Naive B cell (primary cell): ENCODE results near the gene RAB8B. TPM values are rescaled to one million over a fixed set of nuclear protein-coding genes. Genes with fewer than 3 reads are reported as not detected.
A peak's percentile ranks its signal among the peaks of the same experiment; 100 is the strongest.
"Not testable (repeated sequence)": the region's sequence is repeated elsewhere in the genome, so short reads cannot be mapped to it uniquely, and the experiment has no call there.

Experiments
- ATAC-seq, 2 donors: fragments of 150-1000 bp; cut with Tn5 transposase; 2 replicates each; pipeline ENCODE4 v1.10.0; 2021; ENCODE audit warnings: low read depth in 2 of 2, mild to moderate bottlenecking in 2 of 2, moderate library complexity in 2 of 2
- DNase-seq: peaks from one replicate; pipeline ENCODE4 v3.0.0; 2022
- H3K27ac Mint-ChIP-seq, 6 donors: one replicate each; pipeline ENCODE4 v1.8.0; 2020 to 2022; ENCODE audit warnings: mild to moderate bottlenecking in 6 of 6, mixed read lengths in 6 of 6, moderate library complexity in 5 of 6, inconsistent platforms in 2 of 6
- H3K27me3 Mint-ChIP-seq, 3 donors: one replicate each; pipeline ENCODE4 v1.8.0; 2021 to 2022; ENCODE audit warnings: mixed read lengths in 3 of 3, mild to moderate bottlenecking in 1 of 3
- H3K36me3 Mint-ChIP-seq, 2 donors: one replicate each; pipeline ENCODE4 v1.8.0; 2020 to 2022; ENCODE audit warnings: mixed read lengths in 2 of 2, inconsistent platforms in 1 of 2, mild to moderate bottlenecking in 1 of 2
- H3K4me1 Mint-ChIP-seq, 3 donors: one replicate each; pipeline ENCODE4 v1.8.0; 2020 to 2022; ENCODE audit warnings: mixed read lengths in 3 of 3, inconsistent platforms in 1 of 3, mild to moderate bottlenecking in 1 of 3, moderate library complexity in 1 of 3
- H3K4me3 Mint-ChIP-seq, 8 donors: one replicate each; pipeline ENCODE4 v1.8.0; 2020 to 2022; ENCODE audit warnings: mild to moderate bottlenecking in 8 of 8, mixed read lengths in 8 of 8, moderate library complexity in 8 of 8, inconsistent platforms in 2 of 8
- H3K9me3 Mint-ChIP-seq, 7 donors: one replicate each; pipeline ENCODE4 v1.8.0; 2020 to 2022; ENCODE audit warnings: mixed read lengths in 7 of 7, mild to moderate bottlenecking in 5 of 7, inconsistent platforms in 2 of 7, moderate library complexity in 1 of 7
- polyA plus RNA-seq, 6 donors: library from polyadenylated mRNA; unstranded; fragments of 300-500 nt; fragmentation: Illumina TruSeq; gene quantifications; one replicate each; pipeline ENCODE4 v1.2.3, GENCODE V29; 2021; ENCODE audit warnings: low read depth in 6 of 6

The RAB8B gene
- polyA plus RNA-seq, 6 donors from 2014 or later, result 24.4 to 64.4 (median 58.6) TPM

GRCh38 chr15:63202861-63203260, 13.5 kb downstream of the RAB8B start:
- peak overlapping the region in 4 of 6 donors; percentile 58 to 82 (median 76) for H3K27ac Mint-ChIP-seq
- no peaks in the 10 kb centered on the region for H3K36me3 Mint-ChIP-seq
- no peak for ATAC-seq

GRCh38 chr15:63203451-63204090, 14.2 kb downstream of the RAB8B start:
- Mint-ChIP-seq H3K9me3 (no peaks in the 10 kb centered on the region), H3K4me1 (peaks cover 59 to 80% (median 79%) of the 10 kb centered on the region in 3 donors), H3K36me3 (peaks cover 0 to 4% of the 10 kb centered on the region in 2 donors), H3K27me3 (no peaks in the 10 kb centered on the region), H3K27ac (peak overlapping the region in 4 of 6 donors; percentile 4 to 80 (median 74)), H3K4me3 (peak overlapping the region in 5 of 8 donors; percentile 4 to 78 (median 25))
- DNase-seq (peak; percentile 53), ATAC-seq (peak; percentile 100)

More at GRCh38 chr15:63202861-63203260, 13.5 kb downstream of the RAB8B start:
- Mint-ChIP-seq H3K4me3 (peak overlapping the region in 3 of 8 donors; percentile 9 to 60 (median 10)), H3K4me1 (peaks cover 56 to 78% (median 77%) of the 10 kb centered on the region in 3 donors), H3K27me3 (no peaks in the 10 kb centered on the region), H3K9me3 (no peaks in the 10 kb centered on the region)
- DNase-seq, result no peak

- H3K36me3 Mint-ChIP-seq, result peaks cover 0 to 4% of the 10 kb centered on the region in 2 donors
- peak overlapping the region in 4 of 6 donors; percentile 7 to 80 (median 43) for H3K27ac Mint-ChIP-seq
- ATAC-seq (no peak), DNase-seq (no peak)
- H3K9me3 Mint-ChIP-seq, result no peaks in the 10 kb centered on the region
- H3K4me3 Mint-ChIP-seq, result no peak overlapping the region
- H3K27me3 Mint-ChIP-seq, result no peaks in the 10 kb centered on the region
- peaks cover 56 to 80% (median 78%) of the 10 kb centered on the region in 3 donors for H3K4me1 Mint-ChIP-seq
These were observed 16.7 kb downstream of the RAB8B start for GRCh38 chr15:63206079-63206478.

- not testable (repeated sequence) for DNase-seq, H3K36me3 Mint-ChIP-seq, H3K9me3 Mint-ChIP-seq, ATAC-seq, H3K27me3 Mint-ChIP-seq
- Mint-ChIP-seq H3K27ac (peak overlapping the region in 4 of 6 donors; percentile 20 to 85 (median 63)), H3K4me1 (peaks cover 61 to 84% (median 84%) of the 10 kb centered on the region in 3 donors), H3K4me3 (peak overlapping the region in 1 of 8 donors; percentile 18)
These were observed 19.4 kb downstream of the RAB8B start for GRCh38 chr15:63208824-63209223.

- Mint-ChIP-seq H3K4me1 (peaks cover 63 to 87% (median 82%) of the 10 kb centered on the region in 3 donors), H3K27me3 (no peaks in the 10 kb centered on the region), H3K4me3 (peak overlapping the region in 4 of 8 donors; percentile 14 to 53 (median 36)), H3K27ac (peak overlapping the region; percentile 43 to 88 (median 68)), H3K9me3 (no peaks in the 10 kb centered on the region), H3K36me3 (peaks cover 0 to 4% of the 10 kb centered on the region in 2 donors)
- DNase-seq (no peak), ATAC-seq (peak; percentile 20 to 35)
These were observed 21.0 kb downstream of the RAB8B start for GRCh38 chr15:63210151-63211091.

- Mint-ChIP-seq H3K27me3 (no peaks in the 10 kb centered on the region), H3K4me1 (peaks cover 61 to 83% (median 79%) of the 10 kb centered on the region in 3 donors), H3K9me3 (no peaks in the 10 kb centered on the region), H3K4me3 (peak overlapping the region in 3 of 8 donors; percentile 14 to 39 (median 18)), H3K36me3 (peaks cover 0 to 4% of the 10 kb centered on the region in 2 donors), H3K27ac (peak overlapping the region; percentile 14 to 87 (median 68))
- ATAC-seq, result no peak
- DNase-seq, result no peak
These were observed 21.7 kb downstream of the RAB8B start for GRCh38 chr15:63211092-63211490.

- peaks cover 57 to 78% (median 74%) of the 10 kb centered on the region in 3 donors for H3K4me1 Mint-ChIP-seq
- no peaks in the 10 kb centered on the region for H3K27me3 Mint-ChIP-seq
- peaks cover 0 to 4% of the 10 kb centered on the region in 2 donors for H3K36me3 Mint-ChIP-seq
- H3K4me3 Mint-ChIP-seq, result peak overlapping the region in 2 of 8 donors; percentile 1 to 39
- no peaks in the 10 kb centered on the region for H3K9me3 Mint-ChIP-seq
- ATAC-seq (no peak), DNase-seq (no peak)
- peak overlapping the region; percentile 14 to 82 (median 72) for H3K27ac Mint-ChIP-seq
These were observed 22.1 kb downstream of the RAB8B start for GRCh38 chr15:63211549-63211948.

- peaks cover 0 to 4% of the 10 kb centered on the region in 2 donors for H3K36me3 Mint-ChIP-seq
- peak overlapping the region in 2 of 8 donors; percentile 30 to 48 for H3K4me3 Mint-ChIP-seq
- DNase-seq (no peak), ATAC-seq (no peak)
- H3K27me3 Mint-ChIP-seq, result no peaks in the 10 kb centered on the region
- H3K9me3 Mint-ChIP-seq, result no peaks in the 10 kb centered on the region
- peaks cover 49 to 70% (median 66%) of the 10 kb centered on the region in 3 donors for H3K4me1 Mint-ChIP-seq
- peak overlapping the region; percentile 16 to 95 (median 72) for H3K27ac Mint-ChIP-seq
These were observed 22.9 kb downstream of the RAB8B start for GRCh38 chr15:63212050-63213004.

- Mint-ChIP-seq H3K9me3 (no peaks in the 10 kb centered on the region), H3K4me3 (no peak overlapping the region), H3K4me1 (peaks cover 27 to 60% (median 35%) of the 10 kb centered on the region in 3 donors), H3K36me3 (no peaks in the 10 kb centered on the region), H3K27ac (peak overlapping the region in 2 of 6 donors; percentile 12 to 70), H3K27me3 (no peaks in the 10 kb centered on the region)
- no peak for DNase-seq
- no peak for ATAC-seq
These were observed 28.8 kb downstream of the RAB8B start for GRCh38 chr15:63218100-63218808.

GRCh38 chr15:63219196-63219710, 29.8 kb downstream of the RAB8B start:
- Mint-ChIP-seq H3K9me3 (no peaks in the 10 kb centered on the region), H3K4me3 (no peak overlapping the region), H3K4me1 (peaks cover 26 to 50% (median 27%) of the 10 kb centered on the region in 3 donors), H3K36me3 (no peaks in the 10 kb centered on the region), H3K27ac (peak overlapping the region in 2 of 6 donors; percentile 50 to 62), H3K27me3 (no peaks in the 10 kb centered on the region)
- DNase-seq (no peak), ATAC-seq (no peak)

- peaks cover 0 to 2% of the 10 kb centered on the region in 2 donors for H3K36me3 Mint-ChIP-seq
- peak overlapping the region in 1 of 6 donors; percentile 2 for H3K27ac Mint-ChIP-seq
- H3K4me3 Mint-ChIP-seq, result no peak overlapping the region
- DNase-seq (no peak), ATAC-seq (no peak)
- H3K4me1 Mint-ChIP-seq, result peaks cover 22 to 51% (median 26%) of the 10 kb centered on the region in 3 donors
- no peaks in the 10 kb centered on the region for H3K9me3 Mint-ChIP-seq
- H3K27me3 Mint-ChIP-seq, result no peaks in the 10 kb centered on the region
These were observed 31.9 kb downstream of the RAB8B start for GRCh38 chr15:63221346-63221745.

GRCh38 chr15:63223463-63223862, 34.1 kb downstream of the RAB8B start:
- no peaks in the 10 kb centered on the region for H3K27me3 Mint-ChIP-seq
- H3K4me3 Mint-ChIP-seq, result no peak overlapping the region
- peaks cover 32 to 63% (median 43%) of the 10 kb centered on the region in 3 donors for H3K4me1 Mint-ChIP-seq
- H3K27ac Mint-ChIP-seq, result peak overlapping the region in 2 of 6 donors; percentile 69 to 79
- peaks cover 0 to 5% of the 10 kb centered on the region in 2 donors for H3K36me3 Mint-ChIP-seq
- DNase-seq, result no peak
- peak in 1 of 2 donors; percentile 33 for ATAC-seq
- H3K9me3 Mint-ChIP-seq, result no peaks in the 10 kb centered on the region
